Endothelial cell (in vitro differentiated cells): ENCODE data around the gene VAC14. TPM values are rescaled to one million over a fixed set of nuclear protein-coding genes. Genes with fewer than 3 reads are reported as not detected.
"Not testable (repeated sequence)": the region's sequence is repeated elsewhere in the genome, so short reads cannot be mapped to it uniquely, and the experiment has no call there.

Experiments used
- DNase-seq: peaks from one replicate; pipeline ENCODE4 v3.0.0; 2021; ENCODE audit warnings: low spot score
- H3K27ac Mint-ChIP-seq: one replicate; pipeline ENCODE4 v1.8.0; 2021; ENCODE audit warnings: mixed read lengths, inconsistent platforms; ENCODE audit not compliant: unreplicated experiment
- H3K27me3 Mint-ChIP-seq: one replicate; pipeline ENCODE4 v1.8.0; 2021; ENCODE audit warnings: mild to moderate bottlenecking, moderate library complexity, mixed read lengths, inconsistent platforms; ENCODE audit not compliant: unreplicated experiment
- H3K36me3 Mint-ChIP-seq: one replicate; pipeline ENCODE4 v1.8.0; 2021; ENCODE audit warnings: mild to moderate bottlenecking, low read depth, mixed read lengths, inconsistent platforms; ENCODE audit not compliant: unreplicated experiment
- H3K4me1 Mint-ChIP-seq: one replicate; pipeline ENCODE4 v1.8.0; 2021; ENCODE audit warnings: mild to moderate bottlenecking, mixed read lengths, inconsistent platforms; ENCODE audit not compliant: unreplicated experiment
- H3K4me3 Mint-ChIP-seq: one replicate; pipeline ENCODE4 v1.8.0; 2021; ENCODE audit warnings: mild to moderate bottlenecking, mixed read lengths, inconsistent platforms; ENCODE audit not compliant: unreplicated experiment
- H3K9me3 Mint-ChIP-seq: one replicate; pipeline ENCODE4 v1.8.0; 2021; ENCODE audit warnings: mixed read lengths, inconsistent platforms; ENCODE audit not compliant: unreplicated experiment
- CTCF ChIP-seq: fragments of 200-600 bp; sonication (generic); IDR thresholded peaks from one replicate; pipeline ENCODE4 v1.5.0; 2021; ENCODE audit warnings: antibody characterized with exemption; ENCODE audit not compliant: unreplicated experiment
- total RNA-seq: library from RNA; stranded (reverse); fragmentation: NEBNext Ultra II Directional; extraction: Animal tissue kit (Norgen Biotek cat#: 25700); gene quantifications from one replicate; pipeline ENCODE4 v1.2.1, GENCODE V29; 2021; ENCODE audit not compliant: unreplicated experiment

The VAC14 gene
- total RNA-seq, 1 donor from 2014 or later = 35.6 TPM

- H3K36me3 Mint-ChIP-seq = peaks cover 29% of the 10 kb centered on the region
- H3K27me3 Mint-ChIP-seq = peaks cover 1% of the 10 kb centered on the region
- peaks cover 7% of the 10 kb centered on the region for H3K4me1 Mint-ChIP-seq
- H3K4me3 Mint-ChIP-seq = no peak overlapping the region
- H3K27ac Mint-ChIP-seq = no peak overlapping the region
- H3K9me3 Mint-ChIP-seq = no peaks in the 10 kb centered on the region
- no peak for TF ChIP-seq CTCF
- DNase-seq = no peak
These were observed 123.3 kb downstream of the VAC14 start for GRCh38 chr16:70677499-70678120.

- TF ChIP-seq CTCF = no peak
- Mint-ChIP-seq H3K4me3 (no peak overlapping the region), H3K9me3 (no peaks in the 10 kb centered on the region), H3K27ac (no peak overlapping the region), H3K4me1 (peaks cover 4% of the 10 kb centered on the region), H3K27me3 (peaks cover 1% of the 10 kb centered on the region), H3K36me3 (peaks cover 31% of the 10 kb centered on the region)
- no peak for DNase-seq
These were observed 124.1 kb downstream of the VAC14 start for GRCh38 chr16:70676675-70677498.

- peaks cover 1% of the 10 kb centered on the region for H3K27me3 Mint-ChIP-seq
- peaks cover 2% of the 10 kb centered on the region for H3K4me1 Mint-ChIP-seq
- H3K9me3 Mint-ChIP-seq = no peaks in the 10 kb centered on the region
- DNase-seq = no peak
- no peak overlapping the region for H3K27ac Mint-ChIP-seq
- no peak for TF ChIP-seq CTCF
- H3K36me3 Mint-ChIP-seq = peaks cover 37% of the 10 kb centered on the region
- H3K4me3 Mint-ChIP-seq = peak overlapping the region; percentile 12
These were observed 125.0 kb downstream of the VAC14 start for GRCh38 chr16:70675851-70676513.

- peaks cover 50% of the 10 kb centered on the region for H3K36me3 Mint-ChIP-seq
- DNase-seq = no peak
- no peak for TF ChIP-seq CTCF
- no peak overlapping the region for H3K27ac Mint-ChIP-seq
- no peaks in the 10 kb centered on the region for H3K9me3 Mint-ChIP-seq
- peaks cover 1% of the 10 kb centered on the region for H3K27me3 Mint-ChIP-seq
- H3K4me3 Mint-ChIP-seq = no peak overlapping the region
- H3K4me1 Mint-ChIP-seq = no peaks in the 10 kb centered on the region
These were observed 126.5 kb downstream of the VAC14 start for GRCh38 chr16:70674221-70675014.

- H3K9me3 Mint-ChIP-seq, H3K27me3 Mint-ChIP-seq, H3K4me1 Mint-ChIP-seq, H3K4me3 Mint-ChIP-seq, DNase-seq, H3K27ac Mint-ChIP-seq: not testable (repeated sequence)
- H3K36me3 Mint-ChIP-seq = peaks cover 66% of the 10 kb centered on the region
These were observed 130.0 kb downstream of the VAC14 start for GRCh38 chr16:70670938-70671337.
